ENCODE results near the gene SLC35F6.
"Not testable (repeated sequence)": the region's sequence is repeated elsewhere in the genome, so short reads cannot be mapped to it uniquely, and the experiment has no call there.

GRCh38 chr2:26795135-26795534 is 31.1 kb downstream of the SLC35F6 start:
- TF ChIP-seq CTCF (IDR thresholded peaks at IDR 0.05); REST (IDR thresholded peaks at IDR 0.05; ENCODE audit: insufficient read depth in 1 of 2, low read depth in 2 of 2, low read length in 1 of 2); POLR2AphosphoS5 (IDR thresholded peaks at IDR 0.05; ENCODE audit: low read depth, low read length); SIN3A (IDR thresholded peaks at IDR 0.05; ENCODE audit: borderline replicate concordance, insufficient read depth, low read depth, low read length); TCF7L2 (IDR thresholded peaks at IDR 0.05; ENCODE audit: low read depth, low read length): not testable (repeated sequence)
